HG03095 (cell line): ENCODE measurements around the gene MEX3A.
"Not testable (repeated sequence)": the region's sequence is repeated elsewhere in the genome, so short reads cannot be mapped to it uniquely, and the experiment has no call there.

ENCODE experiments used
- ATAC-seq: cut with Tn5 transposase; IDR thresholded peaks from one replicate; pipeline ENCODE4 v1.9.1; 2021; ENCODE audit warnings: moderate library complexity; ENCODE audit not compliant: unreplicated experiment

The MEX3A gene, protein sequence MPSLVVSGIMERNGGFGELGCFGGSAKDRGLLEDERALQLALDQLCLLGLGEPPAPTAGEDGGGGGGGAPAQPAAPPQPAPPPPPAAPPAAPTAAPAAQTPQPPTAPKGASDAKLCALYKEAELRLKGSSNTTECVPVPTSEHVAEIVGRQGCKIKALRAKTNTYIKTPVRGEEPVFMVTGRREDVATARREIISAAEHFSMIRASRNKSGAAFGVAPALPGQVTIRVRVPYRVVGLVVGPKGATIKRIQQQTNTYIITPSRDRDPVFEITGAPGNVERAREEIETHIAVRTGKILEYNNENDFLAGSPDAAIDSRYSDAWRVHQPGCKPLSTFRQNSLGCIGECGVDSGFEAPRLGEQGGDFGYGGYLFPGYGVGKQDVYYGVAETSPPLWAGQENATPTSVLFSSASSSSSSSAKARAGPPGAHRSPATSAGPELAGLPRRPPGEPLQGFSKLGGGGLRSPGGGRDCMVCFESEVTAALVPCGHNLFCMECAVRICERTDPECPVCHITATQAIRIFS

DNA sequence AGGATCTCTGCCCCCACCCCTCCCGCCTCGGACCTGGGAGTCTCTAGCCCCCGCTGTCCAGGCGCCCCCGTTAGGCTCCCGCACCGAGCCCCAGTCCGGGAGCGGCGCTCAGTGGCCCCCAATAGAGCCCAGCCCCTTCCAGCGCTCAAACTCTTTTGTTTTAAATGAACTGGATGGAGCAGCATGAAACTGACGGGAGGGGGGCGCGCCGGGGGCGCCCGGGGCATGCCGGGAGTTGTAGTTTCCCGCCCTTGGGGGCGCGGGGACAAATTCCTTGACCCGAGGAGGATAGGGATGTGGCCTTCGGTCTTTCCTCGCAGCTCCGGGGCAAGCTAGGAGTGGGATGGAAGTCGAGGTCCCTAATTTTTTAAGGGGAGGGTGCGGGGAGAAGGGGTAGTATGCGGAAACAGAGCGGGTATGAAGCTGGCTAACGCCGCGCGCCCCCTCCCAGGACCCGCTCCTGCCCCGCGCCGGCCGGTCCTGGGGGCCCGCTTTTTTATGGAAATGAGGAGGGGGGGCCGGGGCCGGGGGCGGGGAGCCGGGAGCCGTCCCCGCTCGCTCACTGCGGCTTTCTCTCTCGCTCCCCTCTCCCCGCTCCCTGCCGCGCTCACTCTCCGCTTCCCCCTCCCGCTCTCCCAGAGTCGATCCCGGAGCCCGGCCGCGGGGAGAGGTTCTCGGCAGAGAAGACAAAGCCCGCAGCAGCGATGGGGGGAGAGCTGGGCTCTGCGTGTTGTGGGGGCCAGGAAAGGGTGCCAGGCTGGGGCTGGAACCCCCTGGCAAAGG lies at the start of gene MEX3A:
Gene MEX3A, minus strand, starts transcription at position 157 of the 783 bp plus-strand sequence. CDS start 467 bp downstream, outside the sequence.
- ATAC-seq: no peak

DNA sequence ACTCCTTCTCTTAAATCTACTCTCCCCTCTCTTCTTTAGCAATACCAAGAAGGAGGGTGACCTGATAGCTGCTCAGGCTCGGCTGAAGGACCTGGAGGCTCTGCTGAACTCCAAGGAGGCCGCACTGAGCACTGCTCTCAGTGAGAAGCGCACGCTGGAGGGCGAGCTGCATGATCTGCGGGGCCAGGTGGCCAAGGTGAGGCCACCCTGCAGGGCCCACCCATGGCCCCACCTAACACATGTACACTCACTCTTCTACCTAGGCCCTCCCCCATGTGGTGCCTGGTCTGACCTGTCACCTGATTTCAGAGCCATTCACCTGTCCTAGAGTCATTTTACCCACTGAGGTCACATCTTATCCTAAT lies 48.3 kb upstream of the MEX3A start:
- no peak for ATAC-seq

DNA sequence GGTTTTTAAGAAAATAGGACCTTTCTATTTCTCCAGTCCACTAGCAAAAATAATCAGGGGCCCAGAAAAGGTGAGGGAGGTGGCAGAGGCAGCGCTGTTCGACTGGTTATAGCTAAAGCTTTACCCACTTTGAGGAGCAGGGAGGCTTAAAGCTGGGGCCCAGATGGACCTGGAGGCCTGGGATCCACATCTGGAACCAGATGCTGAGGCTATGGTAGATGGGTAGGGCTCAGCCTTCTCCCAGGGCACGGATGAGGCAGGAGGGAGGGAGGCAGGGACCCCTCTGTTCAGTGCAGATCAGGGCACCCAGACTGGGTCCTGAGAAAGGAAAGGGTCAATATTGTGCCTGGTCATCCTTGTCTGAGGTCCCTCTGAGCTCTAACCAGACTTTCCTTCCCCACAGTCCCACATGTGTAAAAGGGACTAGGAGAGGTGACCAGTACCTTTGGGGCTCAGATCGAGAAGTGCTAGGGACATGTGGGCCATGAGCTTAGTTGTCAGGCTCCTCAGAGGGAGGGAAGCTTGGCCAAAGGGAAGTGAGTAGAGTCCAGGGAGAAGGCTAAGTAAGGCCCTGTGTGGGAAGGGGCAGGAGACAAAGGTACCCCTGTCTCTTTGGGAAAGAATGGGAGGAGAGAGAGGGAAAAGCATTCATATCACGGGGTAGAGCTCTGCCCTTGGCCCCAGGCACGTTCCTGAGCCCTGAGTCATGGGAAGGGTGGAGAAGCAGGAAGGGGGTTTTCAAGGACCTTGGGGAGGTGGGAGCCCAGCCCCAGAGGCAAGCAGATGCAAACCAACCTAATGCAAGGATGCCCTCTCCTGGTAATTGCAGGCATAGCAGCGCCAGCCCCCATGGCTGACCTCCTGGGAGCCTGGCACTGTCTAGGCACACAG lies 47.7 kb upstream of the MEX3A start:
- no peak for ATAC-seq

DNA sequence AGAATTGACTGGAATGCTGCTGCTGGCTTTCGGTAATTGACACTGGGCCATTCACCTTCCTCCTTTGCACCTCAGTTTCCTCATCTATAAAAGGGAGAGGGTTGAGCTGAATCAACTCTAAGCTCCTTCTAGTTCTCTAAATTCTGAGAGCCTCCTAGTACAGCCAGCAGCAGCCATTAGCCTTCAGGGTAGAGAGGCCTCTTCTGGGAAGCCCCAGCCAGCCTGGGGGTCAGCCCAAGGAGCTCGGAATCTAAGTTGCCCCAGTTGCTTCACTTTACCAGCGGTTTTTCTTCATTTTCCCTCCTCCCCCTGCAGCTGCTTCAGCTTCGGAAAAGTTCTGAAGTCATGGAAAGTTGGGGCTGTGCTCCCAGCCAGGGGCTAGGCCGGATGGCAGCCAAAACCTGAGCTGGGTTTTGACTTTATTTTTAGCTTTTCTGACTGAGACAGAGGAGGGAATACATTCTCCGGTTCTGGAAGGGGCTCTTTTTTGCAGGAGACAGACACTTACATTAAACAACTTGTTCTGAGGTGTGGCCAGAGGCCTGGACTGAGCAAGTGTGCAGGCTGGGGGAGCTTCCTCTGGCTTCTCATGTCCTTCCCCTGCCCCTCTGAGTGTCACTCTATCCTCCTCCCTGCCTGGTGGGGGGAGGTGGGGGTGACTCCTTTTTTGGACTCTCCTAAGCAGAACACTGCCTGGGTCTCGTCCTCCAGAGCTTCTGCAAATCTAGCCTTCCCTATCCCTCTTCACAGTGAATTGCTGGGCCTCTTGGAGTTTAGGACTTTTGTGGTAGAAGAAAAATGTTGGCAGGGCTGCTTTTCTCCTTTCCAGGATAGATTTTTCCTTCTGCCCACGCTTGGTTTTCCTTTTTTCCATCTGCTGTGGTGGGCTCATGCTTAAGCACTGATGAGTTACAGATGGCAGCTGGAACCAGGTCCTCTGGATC lies 46.7 kb upstream of the MEX3A start:
- ATAC-seq: no peak

DNA sequence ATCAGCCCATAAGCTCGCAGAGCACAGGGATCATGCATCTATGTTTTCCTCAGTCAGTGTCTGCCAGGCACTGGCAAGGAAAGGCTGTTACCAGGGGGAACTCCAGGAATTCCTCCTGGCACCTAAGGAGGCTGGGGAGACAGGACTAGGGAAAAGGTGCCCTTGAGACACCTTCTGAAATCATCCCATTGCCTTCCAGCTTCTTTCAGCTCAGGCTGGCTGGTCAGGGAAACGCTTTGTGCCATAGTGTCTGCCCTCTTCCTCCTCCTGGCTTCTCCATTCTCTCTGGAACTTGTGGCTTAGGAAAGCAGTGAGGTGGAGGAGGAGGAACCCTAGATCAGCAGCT lies 46.0 kb upstream of the MEX3A start:
- no peak for ATAC-seq

DNA sequence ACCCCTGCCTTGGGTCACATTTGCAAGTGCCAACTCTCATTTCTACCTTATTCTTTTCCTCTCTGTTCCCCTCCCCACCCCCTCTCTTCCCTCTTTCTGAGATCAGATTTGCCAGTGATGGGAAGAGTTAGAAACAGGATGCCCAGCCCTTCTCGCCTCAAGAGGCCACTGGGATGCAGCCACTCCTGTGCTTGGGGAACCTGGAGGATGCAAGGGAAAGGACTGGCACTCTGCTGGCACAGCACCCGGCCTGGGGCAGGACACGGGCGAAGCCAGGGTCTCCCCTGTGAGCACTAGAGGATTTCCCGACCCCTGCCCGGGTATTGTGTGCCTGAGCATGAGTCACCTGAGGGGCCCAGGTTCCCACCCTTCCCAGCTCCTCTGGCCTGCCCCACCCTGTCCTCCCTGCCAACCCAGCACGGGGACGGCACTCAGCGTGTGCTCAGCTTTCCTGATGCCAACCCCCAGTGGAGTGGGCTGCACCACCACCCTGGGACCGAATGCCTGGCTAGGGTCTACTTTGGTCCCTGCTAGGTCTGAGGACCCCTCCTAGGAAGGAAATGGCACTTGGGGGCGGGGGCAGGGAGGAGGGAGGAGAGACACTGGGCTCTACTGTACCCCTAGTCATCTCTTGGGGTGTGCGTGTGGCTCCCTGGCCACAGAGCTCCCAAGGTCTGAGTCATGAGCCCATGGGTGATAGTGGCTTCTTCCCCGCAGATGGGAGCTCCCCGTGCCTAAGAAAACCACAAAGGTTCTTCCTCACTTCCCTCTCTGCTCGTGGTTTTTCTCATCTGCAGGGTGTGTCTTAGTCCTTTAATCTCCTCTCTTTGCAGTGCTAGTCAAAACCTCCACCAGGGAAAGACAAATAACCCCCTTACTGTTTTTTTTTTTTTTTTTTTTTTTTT lies 44.6 kb upstream of the MEX3A start:
- ATAC-seq: peak; percentile 43

DNA sequence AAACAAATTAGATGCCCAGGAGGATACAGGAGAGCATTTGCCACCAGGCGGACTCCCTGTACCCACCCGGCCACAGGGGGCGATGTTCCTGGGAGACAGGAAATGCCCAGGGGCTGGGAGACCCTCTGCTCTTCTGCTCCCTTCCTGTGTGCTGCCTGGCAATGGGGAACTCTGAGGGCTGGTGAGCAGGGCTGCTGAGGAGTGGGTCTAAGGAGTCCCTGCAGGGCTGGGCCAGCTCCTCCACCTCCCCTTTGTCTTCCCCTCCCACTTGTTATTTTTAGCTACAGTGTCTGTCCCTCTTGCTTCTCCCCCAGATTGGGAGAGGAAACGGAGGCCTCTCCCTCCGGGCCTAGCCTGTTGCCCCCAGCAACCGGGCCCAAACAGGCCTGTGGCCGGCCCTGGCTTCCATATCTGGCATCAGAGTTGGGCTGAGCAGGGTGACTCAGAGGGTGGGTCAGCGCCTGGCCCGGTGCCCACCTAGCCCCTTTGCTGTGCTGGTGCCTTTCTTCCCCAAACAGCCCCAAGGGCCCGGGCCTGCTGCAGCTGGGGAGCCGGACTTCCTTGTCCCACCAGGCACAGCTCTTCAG lies 43.9 kb upstream of the MEX3A start:
- no peak for ATAC-seq

DNA sequence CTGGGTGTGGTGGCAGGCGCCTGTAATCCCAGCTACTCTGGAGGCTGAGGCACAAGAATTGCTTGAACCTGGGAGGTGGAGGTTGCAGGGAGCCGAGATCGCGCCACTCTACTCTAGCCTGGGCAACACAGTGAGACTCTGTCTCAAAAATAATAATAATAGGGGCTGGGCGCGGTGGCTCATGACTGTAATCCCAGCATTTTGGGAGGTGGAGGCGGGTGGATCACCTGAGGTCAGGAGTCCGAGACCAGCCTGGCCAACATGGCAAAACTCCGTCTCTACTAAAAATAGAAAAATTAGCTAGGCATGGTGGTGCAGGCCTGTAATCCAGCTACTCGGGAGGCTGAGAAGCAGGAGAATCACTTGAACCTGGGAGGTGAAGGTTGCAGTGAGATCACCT lies 43.3 kb upstream of the MEX3A start:
- ATAC-seq: not testable (repeated sequence)

DNA sequence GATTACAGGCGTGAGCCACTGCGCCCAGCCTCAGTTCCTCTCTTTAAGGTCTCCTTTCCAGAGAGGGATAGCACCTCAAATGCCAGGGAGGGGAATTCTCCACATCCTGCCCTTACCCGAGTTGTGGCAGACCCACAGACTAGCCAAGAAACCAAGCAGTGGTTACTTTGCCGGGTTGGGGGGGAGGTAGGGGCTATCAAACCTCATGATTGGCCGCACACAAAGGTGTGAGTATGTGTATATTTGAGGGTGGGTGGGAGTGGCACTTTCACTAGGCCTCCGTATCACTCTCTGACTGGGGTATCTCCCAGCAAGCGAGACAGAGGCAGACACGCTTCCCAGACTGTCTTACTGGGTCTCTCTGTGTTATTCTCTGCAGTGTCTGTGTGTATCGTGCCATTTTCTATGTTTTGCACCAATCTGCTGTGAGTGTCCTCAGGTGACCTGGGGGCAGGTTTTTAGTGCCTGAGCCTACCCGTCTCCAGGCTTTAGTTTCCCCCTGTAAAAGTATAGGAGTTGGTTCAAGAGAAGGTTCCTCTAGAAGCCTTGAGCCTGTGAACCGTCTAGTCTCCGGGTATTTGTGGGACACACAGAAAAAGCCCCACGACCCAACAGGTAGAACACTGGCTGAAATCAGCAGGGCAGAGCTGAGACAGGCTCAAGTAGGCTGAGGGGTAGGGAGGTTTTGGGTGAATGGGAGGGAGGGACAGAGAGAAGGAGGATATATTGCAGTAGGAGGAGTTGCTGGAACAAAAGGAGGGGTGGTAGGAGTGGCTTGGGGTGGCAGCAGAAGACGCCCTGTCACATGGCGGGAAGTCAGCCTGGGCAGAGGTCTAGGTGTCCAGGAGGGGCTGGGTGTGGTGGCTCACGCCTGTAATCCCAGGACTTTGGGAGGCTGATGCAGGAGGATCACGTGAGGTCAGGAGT lies 42.6 kb upstream of the MEX3A start:
- ATAC-seq: no peak

DNA sequence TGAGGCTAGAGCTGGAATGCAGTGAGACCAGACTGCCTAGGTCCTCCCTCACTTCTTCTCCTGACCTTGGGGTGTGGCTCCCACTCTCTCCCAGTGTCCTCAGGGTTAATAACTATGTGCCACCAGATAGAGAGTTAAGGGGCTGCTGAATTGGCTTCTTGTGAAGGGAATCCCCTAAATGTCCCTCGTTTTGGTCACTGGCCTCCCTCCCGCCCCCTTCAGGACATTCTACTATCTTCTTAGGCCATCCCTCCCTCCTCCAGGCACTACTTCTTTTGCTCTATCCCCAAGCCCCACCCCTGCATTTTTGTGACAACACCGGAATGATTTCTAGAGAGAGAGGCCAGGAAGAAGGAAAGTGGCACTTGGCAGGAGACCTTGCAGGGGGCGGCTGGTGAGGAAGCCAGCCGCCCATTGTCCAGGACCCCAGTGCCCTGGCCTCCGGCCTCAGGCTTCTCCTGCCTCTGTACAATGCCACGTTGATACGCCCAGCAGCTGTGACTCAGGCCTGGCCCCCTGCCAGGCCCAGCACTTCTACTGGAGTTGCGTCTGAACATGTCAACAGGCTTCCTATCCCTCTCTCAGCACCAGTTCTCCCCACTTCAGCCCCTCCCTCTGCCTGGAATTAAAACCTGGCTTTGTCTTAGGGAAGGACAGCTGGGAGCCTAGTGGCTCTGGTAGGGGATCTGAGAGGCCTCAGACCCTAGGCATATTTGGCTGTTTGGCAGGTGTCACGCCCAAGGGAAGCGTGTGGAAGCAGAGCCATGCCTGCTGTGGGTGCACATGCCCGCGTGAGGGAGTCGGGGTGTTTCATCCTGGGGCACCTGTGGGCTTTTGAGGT lies 41.3 kb upstream of the MEX3A start:
- no peak for ATAC-seq

DNA sequence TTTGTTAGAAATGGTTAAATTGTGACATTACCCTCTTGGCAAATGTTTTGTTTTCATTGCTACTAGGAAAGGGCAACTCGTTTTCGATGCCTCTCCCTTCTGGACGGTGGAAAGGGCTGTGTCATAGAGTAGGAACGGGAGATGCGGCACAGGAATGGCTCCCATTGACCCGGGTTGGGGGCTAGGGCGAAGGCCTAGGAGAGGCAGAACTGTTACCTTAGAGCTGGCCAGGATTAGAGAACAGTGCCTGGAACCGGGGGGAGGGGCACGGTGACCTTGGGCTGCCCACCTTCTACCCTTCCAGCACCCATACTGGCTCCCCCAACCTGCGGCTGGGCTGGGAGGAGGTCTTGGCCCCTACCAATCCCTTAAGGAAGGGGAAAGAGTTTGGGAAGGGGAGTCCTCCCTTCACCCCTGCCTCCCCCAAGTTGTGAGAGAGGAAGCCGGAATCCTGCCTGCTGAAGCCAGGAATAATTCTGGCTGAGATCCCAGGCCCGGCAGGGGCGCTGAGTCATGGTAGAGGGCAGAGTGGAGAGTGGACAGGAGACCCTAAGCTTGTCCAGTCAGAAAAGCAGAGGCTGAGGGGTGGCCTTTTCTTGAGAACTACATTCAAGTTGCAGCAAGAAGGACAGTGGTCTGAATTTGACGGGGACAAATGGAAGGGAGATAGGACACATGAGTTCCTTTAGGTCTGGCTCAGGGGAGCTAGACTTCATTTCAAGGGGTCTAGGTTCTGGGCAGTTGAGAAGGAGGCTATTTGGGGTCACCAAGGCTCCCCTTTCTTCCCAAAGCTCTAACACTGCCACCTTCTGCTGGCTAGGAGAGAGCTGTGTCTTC lies 40.5 kb upstream of the MEX3A start:
- ATAC-seq: no peak

DNA sequence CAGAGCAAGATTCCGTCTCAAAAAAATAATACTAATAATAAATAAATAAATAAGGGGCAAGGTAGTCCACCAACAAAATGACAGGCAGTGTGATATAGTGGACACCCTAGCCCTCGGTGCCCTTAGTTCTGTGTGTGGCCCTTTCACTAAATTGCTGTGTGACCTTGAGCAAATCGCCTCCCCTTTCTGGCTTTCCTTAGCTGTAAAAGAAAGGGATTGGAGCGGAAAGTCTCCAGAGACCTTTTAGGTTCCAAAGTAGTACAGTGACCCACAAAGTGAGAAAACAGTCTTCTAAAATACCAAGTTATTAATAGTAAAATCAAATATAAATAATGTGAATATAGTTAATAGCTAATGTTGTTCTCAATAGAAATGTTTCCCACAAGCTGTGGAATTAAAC lies 39.8 kb upstream of the MEX3A start:
- ATAC-seq: no peak

DNA sequence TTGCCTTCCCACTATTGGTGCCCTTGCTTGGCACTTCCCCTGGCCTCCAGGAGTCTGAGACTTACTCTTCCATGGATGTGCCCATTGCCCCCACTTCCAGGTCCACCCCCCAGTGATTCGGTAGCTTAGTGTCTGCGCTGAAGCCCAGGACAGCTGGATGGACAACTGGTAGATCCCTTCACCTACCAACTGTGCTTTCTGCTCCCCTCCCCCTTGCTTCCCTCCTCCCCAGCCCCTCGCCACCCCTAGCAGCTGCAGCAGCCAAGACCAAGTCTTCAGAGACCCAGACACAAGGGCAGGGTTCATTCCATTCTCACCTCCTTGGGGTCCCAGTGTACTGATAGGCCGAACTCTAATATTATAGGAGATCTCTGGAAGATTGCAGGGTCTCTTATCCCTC lies 39.2 kb upstream of the MEX3A start:
- no peak for ATAC-seq

DNA sequence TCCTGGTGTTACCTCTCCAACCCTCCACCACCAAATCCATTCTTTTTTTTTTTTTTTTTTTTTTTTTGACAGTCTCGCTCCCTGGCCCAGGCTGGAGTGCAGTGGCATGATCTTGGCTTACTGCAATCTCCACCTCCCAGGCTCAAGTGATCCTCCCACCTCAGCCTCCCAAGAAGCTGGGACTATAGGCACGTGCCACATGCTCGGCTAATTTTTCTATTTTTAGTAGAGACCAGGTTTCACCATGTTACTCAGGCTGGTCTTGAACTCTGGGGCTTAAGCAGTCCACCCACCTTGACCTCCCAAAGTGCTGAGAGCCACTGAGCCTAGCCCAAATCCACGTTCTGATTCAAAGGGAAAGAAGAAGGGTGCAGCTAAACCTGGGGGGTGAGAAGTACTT lies 38.7 kb upstream of the MEX3A start:
- ATAC-seq: not testable (repeated sequence)

DNA sequence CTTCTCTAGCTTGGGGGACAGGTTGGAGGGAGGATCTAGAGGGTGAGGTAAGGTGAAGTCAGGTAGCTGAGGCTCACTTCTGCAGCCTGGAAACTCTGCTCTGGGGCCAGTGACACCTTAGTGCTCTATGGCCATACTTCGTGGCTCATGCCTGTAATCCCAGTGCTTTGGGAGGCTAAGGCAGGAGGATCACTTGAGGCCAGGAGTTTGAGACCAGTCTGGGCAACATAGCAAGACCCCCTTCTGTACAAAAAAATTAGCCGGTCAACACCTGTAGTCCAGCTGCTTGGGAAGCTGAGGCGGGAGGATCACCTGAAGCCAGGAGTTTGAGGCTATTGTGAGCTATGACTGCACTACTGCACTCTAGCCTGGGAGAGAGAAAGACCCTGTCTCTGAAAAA lies 38.1 kb upstream of the MEX3A start:
- ATAC-seq: no peak
